Caco-2 (cell line): ENCODE results near the gene PCDHGA6. TPM values are rescaled to one million over a fixed set of nuclear protein-coding genes. Genes with fewer than 3 reads are reported as not detected.
"Not testable (repeated sequence)": the region's sequence is repeated elsewhere in the genome, so short reads cannot be mapped to it uniquely, and the experiment has no call there.

Experiments
- BruUV-seq: library from RNA; stranded (reverse); fragments of 400-500 nt; replicated peaks from 2 replicates; lab custom pipeline; 2021; lab: Mats Ljungman, UMichigan
- CTCF ChIA-PET: fragments of 300-600 bp; sonication (Branson Sonifier 250); formaldehyde crosslinking; loops from one replicate; lab custom pipeline; 2022; ENCODE audit warnings: antibody characterized with exemption; lab: Charles Lee
- POLR2A ChIA-PET: fragments of 300-600 bp; sonication (Branson Sonifier 250); formaldehyde crosslinking; loops from one replicate; lab custom pipeline; 2022; ENCODE audit warnings: antibody characterized with exemption; lab: Charles Lee
- DNase-seq, 2 experiments: peaks; one replicate each; pipeline versions ENCODE4 v3.0.0 to v3.0.0-alpha.2; 2020 to 2022
- H3K27me3 ChIP-seq: replicated peaks from 2 replicates; pipeline ENCODE4 v1.6.0; 2011; ENCODE audit warnings: low read length; ENCODE audit not compliant: control insufficient read depth, insufficient read depth
- H3K36me3 ChIP-seq: 2 replicates; pipeline ENCODE4 v1.5.1; 2011; ENCODE audit warnings: low read length; ENCODE audit not compliant: control insufficient read depth, insufficient read depth
- H3K4me1 ChIP-seq: fragments of 250-450 bp; sonication (Bioruptor Pico); 2 replicates; pipeline ENCODE4 v1.5.1; 2020; ENCODE audit warnings: mild to moderate bottlenecking
- H3K4me3 ChIP-seq: 2 replicates; pipeline ENCODE4 v1.5.1; 2011; ENCODE audit warnings: low read depth, mild to moderate bottlenecking, control low read depth, low read length
- H3K9me3 ChIP-seq: fragments of 250-450 bp; sonication (Bioruptor Pico); 2 replicates; pipeline ENCODE4 v1.5.1; 2020; ENCODE audit warnings: mild to moderate bottlenecking, moderate library complexity
- H3K27ac Mint-ChIP-seq: one replicate; pipeline ENCODE4 v1.8.0; 2022; ENCODE audit warnings: mixed read lengths; ENCODE audit not compliant: unreplicated experiment
- H3K27me3 Mint-ChIP-seq: one replicate; pipeline ENCODE4 v1.8.0; 2022; ENCODE audit warnings: mixed read lengths; ENCODE audit not compliant: insufficient read depth, unreplicated experiment
- H3K36me3 Mint-ChIP-seq: one replicate; pipeline ENCODE4 v1.8.0; 2022; ENCODE audit warnings: mild to moderate bottlenecking, mixed read lengths; ENCODE audit not compliant: insufficient read depth, unreplicated experiment
- H3K4me1 Mint-ChIP-seq: one replicate; pipeline ENCODE4 v1.8.0; 2022; ENCODE audit warnings: low read depth, mixed read lengths; ENCODE audit not compliant: unreplicated experiment
- H3K4me3 Mint-ChIP-seq: one replicate; pipeline ENCODE4 v1.8.0; 2022; ENCODE audit warnings: mild to moderate bottlenecking, moderate library complexity, mixed read lengths; ENCODE audit not compliant: unreplicated experiment
- H3K9me3 Mint-ChIP-seq: one replicate; pipeline ENCODE4 v1.8.0; 2022; ENCODE audit warnings: mixed read lengths; ENCODE audit not compliant: unreplicated experiment
- intact Hi-C: fragments of 100-400 bp; cut with micrococcal nuclease; formaldehyde crosslinking; loops from one replicate; pipeline ENCODE4 v1.10.0; 2022; ENCODE audit not compliant: unreplicated experiment
- total RNA-seq: library from RNA; stranded (reverse); gene quantifications from 2 replicates; pipeline ENCODE4 v1.2.3, GENCODE V29; 2022
- TF ChIP-seq, protein P1 (sequence below), 2 experiments: fragments of 200-600 bp in 1 of 2; IDR thresholded peaks; 1 replicate in 1 of 2; 2 replicates in 1 of 2; pipeline versions ENCODE4 v1.5.1 to v1.8.0; 2011 to 2022; ENCODE audit warnings: antibody characterized with exemption in 1 of 2, control low read depth in 1 of 2, inconsistent platforms in 1 of 2, low read depth in 1 of 2, low read length in 1 of 2, mild to moderate bottlenecking in 1 of 2, moderate library complexity in 1 of 2; ENCODE audit not compliant: insufficient read depth in 1 of 2, severe bottlenecking in 1 of 2, unreplicated experiment in 1 of 2

PCDHGA6 gene
- total RNA-seq, 1 experiment from 2014 or later: 0.79 TPM

DNA sequence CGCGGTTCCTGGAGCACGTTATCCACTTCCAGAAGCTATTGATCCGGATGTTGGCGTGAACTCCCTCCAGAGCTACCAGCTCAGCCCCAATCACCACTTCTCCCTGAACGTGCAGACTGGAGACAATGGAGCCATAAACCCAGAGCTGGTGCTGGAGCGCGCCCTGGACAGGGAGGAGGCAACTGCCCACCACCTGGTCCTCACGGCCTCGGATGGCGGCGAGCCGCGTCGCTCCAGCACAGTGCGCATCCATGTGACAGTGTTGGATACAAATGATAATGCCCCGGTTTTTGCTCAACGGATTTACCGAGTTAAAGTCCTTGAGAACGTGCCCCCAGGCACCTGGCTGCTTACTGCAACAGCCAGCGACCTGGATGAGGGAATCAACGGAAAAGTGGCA is 29.7 kb downstream of the PCDHGA6 start:
- DNase-seq: no peak
- TF ChIP-seq, protein P1, sequence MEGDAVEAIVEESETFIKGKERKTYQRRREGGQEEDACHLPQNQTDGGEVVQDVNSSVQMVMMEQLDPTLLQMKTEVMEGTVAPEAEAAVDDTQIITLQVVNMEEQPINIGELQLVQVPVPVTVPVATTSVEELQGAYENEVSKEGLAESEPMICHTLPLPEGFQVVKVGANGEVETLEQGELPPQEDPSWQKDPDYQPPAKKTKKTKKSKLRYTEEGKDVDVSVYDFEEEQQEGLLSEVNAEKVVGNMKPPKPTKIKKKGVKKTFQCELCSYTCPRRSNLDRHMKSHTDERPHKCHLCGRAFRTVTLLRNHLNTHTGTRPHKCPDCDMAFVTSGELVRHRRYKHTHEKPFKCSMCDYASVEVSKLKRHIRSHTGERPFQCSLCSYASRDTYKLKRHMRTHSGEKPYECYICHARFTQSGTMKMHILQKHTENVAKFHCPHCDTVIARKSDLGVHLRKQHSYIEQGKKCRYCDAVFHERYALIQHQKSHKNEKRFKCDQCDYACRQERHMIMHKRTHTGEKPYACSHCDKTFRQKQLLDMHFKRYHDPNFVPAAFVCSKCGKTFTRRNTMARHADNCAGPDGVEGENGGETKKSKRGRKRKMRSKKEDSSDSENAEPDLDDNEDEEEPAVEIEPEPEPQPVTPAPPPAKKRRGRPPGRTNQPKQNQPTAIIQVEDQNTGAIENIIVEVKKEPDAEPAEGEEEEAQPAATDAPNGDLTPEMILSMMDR (IDR thresholded peaks at IDR 0.05; ENCODE audit: insufficient read depth in 1 of 2, low read depth in 1 of 2, low read length in 1 of 2, severe bottlenecking in 1 of 2, unreplicated experiment in 1 of 2): no peak
- Mint-ChIP-seq H3K9me3 (peaks cover 11% of the 10 kb centered on the region), H3K4me3 (no peak overlapping the region), H3K36me3 (peaks cover 17% of the 10 kb centered on the region), H3K4me1 (no peaks in the 10 kb centered on the region), H3K27ac (no peak overlapping the region), H3K27me3 (no peaks in the 10 kb centered on the region)
- BruUV-seq: no TSS peak
- CTCF ChIA-PET: no interaction called here
- no peaks in the 10 kb centered on the region for H3K27me3 ChIP-seq
- H3K36me3 ChIP-seq: no peaks in the 10 kb centered on the region
- POLR2A ChIA-PET: no interaction called here
- H3K9me3 ChIP-seq: peaks cover 19% of the 10 kb centered on the region
- no peaks in the 10 kb centered on the region for H3K4me1 ChIP-seq
- no peak overlapping the region for H3K4me3 ChIP-seq
- intact Hi-C loops: no loop called here

DNA sequence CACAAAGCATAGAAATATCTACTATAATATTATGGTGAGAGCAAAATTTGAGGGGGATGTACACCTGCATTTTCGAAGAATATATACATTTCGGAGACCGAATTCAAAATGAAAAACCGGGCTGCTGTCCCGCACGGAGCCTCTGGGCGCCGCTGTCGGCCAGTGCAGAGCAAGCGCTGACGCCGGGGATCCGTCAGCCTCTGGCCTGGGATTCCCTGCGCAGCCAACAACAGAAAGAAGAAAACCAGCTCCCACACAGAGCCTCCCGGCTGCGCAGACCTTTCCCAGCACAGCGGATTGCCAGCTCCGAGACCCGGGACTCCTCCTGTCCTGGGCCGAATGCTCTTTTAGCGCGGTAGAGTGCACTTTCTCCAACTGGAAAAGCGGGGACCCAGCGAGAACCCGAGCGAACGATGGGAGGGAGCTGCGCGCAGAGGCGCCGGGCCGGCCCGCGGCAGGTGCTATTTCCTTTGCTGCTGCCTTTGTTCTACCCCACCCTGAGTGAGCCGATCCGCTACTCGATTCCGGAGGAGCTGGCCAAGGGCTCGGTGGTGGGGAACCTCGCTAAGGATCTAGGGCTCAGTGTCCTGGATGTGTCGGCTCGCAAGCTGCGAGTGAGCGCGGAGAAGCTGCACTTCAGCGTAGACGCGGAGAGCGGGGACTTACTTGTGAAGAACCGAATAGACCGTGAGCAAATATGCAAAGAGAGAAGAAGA is 34.3 kb downstream of the PCDHGA6 start, which contains the start of gene PCDHGB6:
PCDHGB6 (plus strand) TSS at position 232 of the 716 bp plus-strand sequence; CDS start at position 414, 182 bp downstream.
- H3K27me3 Mint-ChIP-seq, intact Hi-C loops, POLR2A ChIA-PET, BruUV-seq, H3K27me3 ChIP-seq, H3K4me3 ChIP-seq, H3K4me1 ChIP-seq, H3K27ac Mint-ChIP-seq, DNase-seq, H3K4me3 Mint-ChIP-seq, H3K4me1 Mint-ChIP-seq, H3K36me3 ChIP-seq, H3K9me3 ChIP-seq: not testable (repeated sequence)
- H3K36me3 Mint-ChIP-seq: peaks cover 14% of the 10 kb centered on the region
- H3K9me3 Mint-ChIP-seq: peaks cover 19% of the 10 kb centered on the region
- CTCF ChIA-PET: interaction anchor here (1.3 kb wide), 1 partner anchor 156 kb away, joined by 5 read pairs; no protein-coding TSS in a partner anchor
- TF ChIP-seq, protein P1 (IDR thresholded peaks at IDR 0.05; ENCODE audit: insufficient read depth in 1 of 2, low read depth in 1 of 2, low read length in 1 of 2, severe bottlenecking in 1 of 2, unreplicated experiment in 1 of 2): peak in 1 of 2 experiments; percentile 12

DNA sequence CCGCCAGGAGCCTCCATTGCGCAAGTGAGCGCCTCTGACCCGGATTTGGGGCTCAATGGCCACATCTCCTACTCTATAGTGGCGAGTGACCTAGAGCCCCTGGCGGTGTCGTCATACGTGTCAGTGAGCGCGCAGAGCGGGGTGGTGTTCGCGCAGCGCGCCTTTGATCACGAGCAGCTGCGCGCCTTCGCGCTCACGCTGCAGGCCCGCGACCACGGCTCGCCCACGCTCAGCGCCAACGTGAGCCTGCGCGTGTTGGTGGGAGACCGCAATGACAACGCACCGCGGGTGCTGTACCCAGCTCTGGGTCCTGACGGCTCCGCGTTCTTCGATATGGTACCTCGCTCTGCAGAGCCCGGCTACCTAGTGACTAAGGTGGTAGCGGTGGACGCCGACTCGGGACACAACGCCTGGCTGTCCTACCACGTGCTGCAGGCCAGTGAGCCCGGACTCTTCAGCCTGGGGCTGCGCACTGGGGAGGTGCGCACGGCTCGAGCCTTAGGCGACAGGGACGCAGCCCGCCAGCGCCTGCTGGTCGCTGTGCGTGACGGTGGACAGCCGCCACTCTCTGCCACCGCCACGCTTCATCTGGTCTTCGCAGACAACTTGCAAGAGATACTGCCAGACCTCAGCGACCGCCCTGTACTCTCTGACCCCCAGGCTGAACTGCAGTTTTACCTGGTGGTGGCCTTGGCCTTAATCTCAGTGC is 36.1 kb downstream of the PCDHGA6 start:
- no peak overlapping the region for H3K4me3 ChIP-seq
- no peaks in the 10 kb centered on the region for H3K36me3 ChIP-seq
- TF ChIP-seq, protein P1 (IDR thresholded peaks at IDR 0.05; ENCODE audit: insufficient read depth in 1 of 2, low read depth in 1 of 2, low read length in 1 of 2, severe bottlenecking in 1 of 2, unreplicated experiment in 1 of 2): no peak
- no peaks in the 10 kb centered on the region for H3K27me3 ChIP-seq
- BruUV-seq: no TSS peak
- intact Hi-C loops: loop anchor here (5.0 kb wide), 1 partner anchor 87 kb away; the partner anchor contains the start of gene TAF7
- Mint-ChIP-seq H3K9me3 (peaks cover 34% of the 10 kb centered on the region), H3K27me3 (no peaks in the 10 kb centered on the region), H3K36me3 (peaks cover 4% of the 10 kb centered on the region), H3K4me3 (no peak overlapping the region), H3K4me1 (no peaks in the 10 kb centered on the region), H3K27ac (no peak overlapping the region)
- no peak for DNase-seq
- ChIA-PET CTCF (no interaction called here), POLR2A (no interaction called here)
- peaks cover 7% of the 10 kb centered on the region for H3K9me3 ChIP-seq
- no peaks in the 10 kb centered on the region for H3K4me1 ChIP-seq
